IPS-20b (cell line): ENCODE data around the gene HTD2.

Experiments used
- H3K27ac ChIP-seq: one replicate; pipeline ENCODE4 v1.5.1; 2013; ENCODE audit warnings: low read length
- H3K27me3 ChIP-seq: 2 replicates; pipeline ENCODE4 v1.6.1; 2013; ENCODE audit warnings: mild to moderate bottlenecking, low read length, inconsistent platforms; ENCODE audit not compliant: insufficient read depth
- H3K36me3 ChIP-seq: 2 replicates; pipeline ENCODE4 v1.6.1; 2013; ENCODE audit warnings: low read depth, mild to moderate bottlenecking, inconsistent platforms, low read length, moderate library complexity; ENCODE audit not compliant: insufficient read depth
- H3K4me1 ChIP-seq: 2 replicates; pipeline ENCODE4 v1.6.1; 2013; ENCODE audit warnings: mild to moderate bottlenecking, control low read depth, inconsistent platforms, low read length, moderate library complexity; ENCODE audit not compliant: insufficient read depth
- H3K4me3 ChIP-seq: 2 replicates; pipeline ENCODE4 v1.5.1; 2013; ENCODE audit warnings: mild to moderate bottlenecking, low read length, inconsistent platforms
- H3K9ac ChIP-seq: 2 replicates; pipeline ENCODE4 v1.6.1; 2013; ENCODE audit warnings: low read depth, mild to moderate bottlenecking, inconsistent platforms, low read length, moderate library complexity
- H3K9me3 ChIP-seq: 2 replicates; pipeline ENCODE4 v1.6.1; 2013; ENCODE audit warnings: mild to moderate bottlenecking, low read depth, low read length, inconsistent platforms; ENCODE audit not compliant: insufficient read depth

HTD2 gene

GRCh38 chr3:58325525-58325992 lies 19.2 kb downstream of the HTD2 start:
- no peak overlapping the region for H3K9ac ChIP-seq
- H3K36me3 ChIP-seq: no peaks in the 10 kb centered on the region
- H3K27me3 ChIP-seq: no peaks in the 10 kb centered on the region
- peaks cover 12% of the 10 kb centered on the region; the same call in 1 of the 2 replicates for H3K4me1 ChIP-seq
- no peaks in the 10 kb centered on the region for H3K9me3 ChIP-seq
- H3K27ac ChIP-seq: no peak overlapping the region
- H3K4me3 ChIP-seq: no peak overlapping the region

- Histone ChIP-seq H3K27ac (no peak overlapping the region), H3K4me3 (no peak overlapping the region), H3K36me3 (no peaks in the 10 kb centered on the region), H3K4me1 (peaks cover 8% of the 10 kb centered on the region; the same call in 1 of the 2 replicates), H3K9ac (no peak overlapping the region), H3K27me3 (no peaks in the 10 kb centered on the region), H3K9me3 (no peaks in the 10 kb centered on the region)
Measured at GRCh38 chr3:58326267-58326900, 20.1 kb downstream of the HTD2 start.

GRCh38 chr3:58329150-58329921 lies 23.0 kb downstream of the HTD2 start:
- H3K27me3 ChIP-seq: peaks cover 21% of the 10 kb centered on the region
- no peaks in the 10 kb centered on the region for H3K9me3 ChIP-seq
- no peak overlapping the region for H3K4me3 ChIP-seq
- no peaks in the 10 kb centered on the region for H3K36me3 ChIP-seq
- H3K4me1 ChIP-seq: no peaks in the 10 kb centered on the region; the same call in 1 of the 2 replicates
- H3K27ac ChIP-seq: no peak overlapping the region
- H3K9ac ChIP-seq: no peak overlapping the region

GRCh38 chr3:58329922-58330413 lies 23.6 kb downstream of the HTD2 start:
- peaks cover 25% of the 10 kb centered on the region for H3K27me3 ChIP-seq
- no peak overlapping the region for H3K9ac ChIP-seq
- H3K36me3 ChIP-seq: no peaks in the 10 kb centered on the region
- no peak overlapping the region for H3K4me3 ChIP-seq
- H3K9me3 ChIP-seq: no peaks in the 10 kb centered on the region
- H3K4me1 ChIP-seq: no peaks in the 10 kb centered on the region; the same call in 1 of the 2 replicates
- no peak overlapping the region for H3K27ac ChIP-seq

- no peaks in the 10 kb centered on the region for H3K36me3 ChIP-seq
- H3K4me1 ChIP-seq: no peaks in the 10 kb centered on the region; the same call in 1 of the 2 replicates
- peaks cover 25% of the 10 kb centered on the region for H3K27me3 ChIP-seq
- no peak overlapping the region for H3K4me3 ChIP-seq
- no peak overlapping the region for H3K9ac ChIP-seq
- H3K9me3 ChIP-seq: no peaks in the 10 kb centered on the region
- H3K27ac ChIP-seq: no peak overlapping the region
Measured at GRCh38 chr3:58331593-58332152, 25.4 kb downstream of the HTD2 start.

GRCh38 chr3:58332575-58333188 lies 26.4 kb downstream of the HTD2 start, which contains the start of gene PXK:
TSS of gene PXK (plus strand) at chr3:58332892. CDS start at chr3:58332989, 97 bp downstream.
- Histone ChIP-seq H3K27me3 (peaks cover 25% of the 10 kb centered on the region), H3K9ac (no peak within 1 kb of the TSS), H3K4me3 (peak within 1 kb of the TSS; percentile 67), H3K27ac (no peak within 1 kb of the TSS), H3K9me3 (no peaks in the 10 kb centered on the region), H3K36me3 (no peaks in the 10 kb centered on the region), H3K4me1 (no peaks in the 10 kb centered on the region; the same call in 1 of the 2 replicates)

DNA sequence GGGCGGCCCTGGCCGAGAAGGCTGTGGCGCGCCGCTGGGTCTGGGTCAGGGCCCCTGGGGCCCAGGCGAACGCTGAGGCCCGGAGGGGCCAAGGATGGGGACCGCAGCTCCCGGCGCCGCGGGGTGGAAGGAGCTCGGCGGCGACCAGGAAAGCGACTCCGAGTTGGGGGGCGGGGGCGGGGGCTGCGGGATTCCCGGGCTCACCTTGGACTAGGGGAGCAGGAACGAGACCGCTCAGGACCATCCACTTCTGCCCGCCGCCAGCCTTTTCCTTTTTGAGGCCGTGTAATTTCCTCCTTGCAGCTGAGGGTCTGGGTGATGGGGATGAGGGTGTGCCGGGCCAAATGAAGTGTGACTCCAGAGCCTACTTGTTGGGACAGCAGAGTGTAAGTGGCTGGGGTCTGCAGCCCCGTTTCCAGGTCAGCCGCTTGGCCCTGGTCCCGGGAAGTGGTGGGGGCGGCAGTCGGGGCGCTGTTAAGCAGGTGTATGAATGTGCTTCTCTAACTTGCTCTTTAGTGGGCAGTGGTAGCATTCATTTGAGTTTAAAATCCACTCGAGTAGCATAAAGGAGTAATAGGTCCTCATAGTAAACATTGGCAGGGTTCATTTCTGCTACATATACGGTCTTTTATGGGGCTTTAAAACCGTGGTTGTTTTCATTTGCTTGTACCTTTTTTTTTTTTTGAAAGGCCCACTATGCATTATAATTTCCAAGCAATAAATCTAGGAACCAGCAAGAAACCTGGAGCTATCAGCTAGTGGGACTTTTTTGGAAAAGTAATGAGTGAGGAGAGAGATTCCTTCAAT lies 27.1 kb downstream of the HTD2 start:
- Histone ChIP-seq H3K27me3 (peaks cover 25% of the 10 kb centered on the region), H3K27ac (no peak overlapping the region), H3K4me3 (peak overlapping the region; percentile 67), H3K4me1 (no peaks in the 10 kb centered on the region; the same call in 1 of the 2 replicates), H3K36me3 (no peaks in the 10 kb centered on the region), H3K9me3 (no peaks in the 10 kb centered on the region), H3K9ac (no peak overlapping the region)

DNA sequence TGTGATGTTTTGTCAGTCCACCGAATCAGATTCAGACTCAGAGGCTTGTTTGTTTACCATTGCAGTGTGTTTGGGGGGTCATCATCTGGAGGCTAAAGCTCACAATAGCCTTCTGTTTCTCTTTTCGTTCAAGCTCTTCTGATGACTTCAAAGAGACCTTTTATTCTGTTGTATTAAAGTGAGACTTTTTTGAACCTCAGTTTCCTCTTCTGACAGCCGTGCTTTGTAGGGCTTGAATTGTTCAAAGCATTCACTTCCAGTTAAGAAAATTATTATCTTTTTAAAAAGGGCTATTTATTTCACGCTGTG lies 27.6 kb downstream of the HTD2 start:
- H3K27me3 ChIP-seq: peaks cover 25% of the 10 kb centered on the region
- no peaks in the 10 kb centered on the region; the same call in 1 of the 2 replicates for H3K4me1 ChIP-seq
- no peaks in the 10 kb centered on the region for H3K9me3 ChIP-seq
- no peaks in the 10 kb centered on the region for H3K36me3 ChIP-seq
- peak overlapping the region; percentile 67 for H3K4me3 ChIP-seq
- no peak overlapping the region for H3K9ac ChIP-seq
- no peak overlapping the region for H3K27ac ChIP-seq

GRCh38 chr3:58334506-58334884 lies 28.2 kb downstream of the HTD2 start:
- H3K4me3 ChIP-seq: no peak overlapping the region
- no peaks in the 10 kb centered on the region for H3K36me3 ChIP-seq
- no peaks in the 10 kb centered on the region; the same call in 1 of the 2 replicates for H3K4me1 ChIP-seq
- H3K27ac ChIP-seq: no peak overlapping the region
- H3K27me3 ChIP-seq: peaks cover 25% of the 10 kb centered on the region
- no peak overlapping the region for H3K9ac ChIP-seq
- H3K9me3 ChIP-seq: no peaks in the 10 kb centered on the region

DNA sequence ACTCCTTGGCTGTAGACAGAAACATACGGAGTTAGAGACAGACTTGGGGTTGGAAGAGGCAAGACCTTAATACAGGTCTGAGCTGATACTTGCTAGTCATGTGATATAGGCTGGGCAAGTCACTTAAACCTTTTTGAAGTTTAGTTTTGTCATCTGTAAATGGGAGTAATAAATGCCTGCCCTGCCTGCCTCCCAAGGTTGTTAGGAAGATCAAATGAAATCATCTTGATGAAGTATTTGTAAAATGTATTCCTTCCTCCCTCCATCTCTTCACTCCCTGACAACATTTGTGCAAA lies 29.3 kb downstream of the HTD2 start:
- Histone ChIP-seq H3K27ac (no peak overlapping the region), H3K36me3 (no peaks in the 10 kb centered on the region), H3K4me1 (no peaks in the 10 kb centered on the region; the same call in 1 of the 2 replicates), H3K4me3 (no peak overlapping the region), H3K9ac (no peak overlapping the region), H3K9me3 (no peaks in the 10 kb centered on the region), H3K27me3 (peaks cover 25% of the 10 kb centered on the region)
